Ovary (tissue), 9 donors: ENCODE results near the gene ARHGDIB. TPM values are rescaled to one million over a fixed set of nuclear protein-coding genes. Genes with fewer than 3 reads are reported as not detected.

Experiments
- DNase-seq, 5 donors: peaks; one replicate each; pipeline ENCODE4 v3.0.0-alpha.2; 2019 to 2020
- H3K27ac ChIP-seq, 2 donors: fragments of 200-600 bp; one replicate each; pipeline versions ENCODE4 v1.5.1 to v1.8.0; 2019 to 2022
- H3K27me3 ChIP-seq: fragments of 200-600 bp; one replicate; pipeline ENCODE4 v1.8.0; 2022
- H3K36me3 ChIP-seq: fragments of 200-600 bp; sonication (generic); one replicate; pipeline ENCODE4 v1.5.1; 2019
- H3K4me1 ChIP-seq: one replicate; pipeline ENCODE4 v1.8.1; 2013; ENCODE audit warnings: mild to moderate bottlenecking, moderate library complexity; ENCODE audit not compliant: insufficient read depth
- H3K4me3 ChIP-seq: fragments of 200-600 bp; sonication (generic); one replicate; pipeline ENCODE4 v1.5.1; 2017
- H3K9me3 ChIP-seq, 2 donors: fragments of 200-600 bp in 1 of 2; sonication (generic) in 1 of 2; one replicate each; pipeline versions ENCODE4 v1.5.1 to v1.8.1; 2013 to 2019; ENCODE audit warnings: mild to moderate bottlenecking in 1 of 2, moderate library complexity in 1 of 2
- CTCF ChIP-seq, 3 donors: fragments of 450-650 bp in 2 of 3; fragments of 200-600 bp in 1 of 3; IDR thresholded peaks; one replicate each; pipeline versions ENCODE4 v1.5.1 to v1.8.0; 2016 to 2022; ENCODE audit warnings: antibody characterized with exemption in 3 of 3, mild to moderate bottlenecking in 1 of 3
- EP300 ChIP-seq: sonication (generic); formaldehyde crosslinking; IDR thresholded peaks from one replicate; pipeline ENCODE4 v1.6.1; 2017; ENCODE audit warnings: antibody characterized with exemption
- POLR2A ChIP-seq: fragments of 450-650 bp; IDR thresholded peaks from one replicate; pipeline ENCODE4 v1.6.1; 2017; ENCODE audit warnings: antibody characterized with exemption, mild to moderate bottlenecking, moderate library complexity
- WGBS, 3 donors: extraction: QIAGEN DNeasy Blood & Tissue Kit in 1 of 3; methylation state at CpG; one replicate each; pipeline versions ENCODE4 v1.1.5 to v1.1.7; 2013 to 2017; 5-methylcytosine and 5-hydroxymethylcytosine counted together
- intact Hi-C, 4 donors: fragments of 100-400 bp; cut with DNase I; formaldehyde crosslinking; loops; one replicate each; pipeline versions ENCODE4 v1.11.0 to v1.15.1; 2022 to 2023
- polyA plus RNA-seq, 2 donors: library from polyadenylated mRNA; stranded (reverse); fragments of 200-250 nt in 1 of 2; fragments of 350-450 nt in 1 of 2; fragmentation: Illumina TruSeq in 1 of 2; extraction: RNeasy Lipid Tissue Mini Kit (QIAGEN cat#74804) in 1 of 2; gene quantifications; one replicate each; pipeline ENCODE4 v1.2.3, GENCODE V29; 2013 to 2014
- total RNA-seq, 7 donors: library from RNA; depleted of rRNA in 2 of 7; stranded (reverse); fragments of >200 nt in 2 of 7; fragmentation: NEBNext Ultra II Directional in 3 of 7; extraction: Animal tissue kit (Norgen Biotek cat#: 25700) in 3 of 7; gene quantifications; one replicate each; pipeline versions ENCODE4 v1.1.0 to v1.2.4, GENCODE V29; 2016 to 2023
- donor health status: DM: no; HTN: no; CAD: no; lungs with moderate emphysema.
- donor health status: DM: no; HTN: no; CAD: no.
- donor health status: Bipolar disorder and iron deficiency.
- donor health status: DM: yes; HTN: yes; CAD: no.
- donor health status: DM: no; HTN: no; CAD: no.
- donor health status: DM: yes; HTN: yes; CAD: no.

ARHGDIB gene
- total and polyA plus RNA-seq, 9 donors, result 16.0 to 212 (median 36.6) TPM

- peak in 1 of 5 donors; percentile 42 for DNase-seq
- TF ChIP-seq CTCF (IDR thresholded peaks at IDR 0.05) (no peak), EP300 (no peak), POLR2A (no peak)
- Histone ChIP-seq H3K27me3 (no peaks in the 10 kb centered on the region), H3K9me3 (no peaks in the 10 kb centered on the region), H3K4me3 (no peak overlapping the region), H3K4me1 (peaks cover 3% of the 10 kb centered on the region), H3K36me3 (no peaks in the 10 kb centered on the region), H3K27ac (no peak overlapping the region)
- 32 to 40% (median 36%) methylated on average over 5 of the region's 5 CpGs for WGBS, 3 donors
- intact Hi-C loops, result loop anchor here in 1 of 4 donors (10.0 kb wide), 1 partner anchor 131 kb away; a partner anchor contains a TSS
Measured at GRCh38 chr12:14905269-14906004, 56.0 kb downstream of the ARHGDIB start.

GRCh38 chr12:14904854-14905253 is 56.5 kb downstream of the ARHGDIB start:
- H3K36me3 ChIP-seq, result no peaks in the 10 kb centered on the region
- H3K9me3 ChIP-seq, result no peaks in the 10 kb centered on the region
- DNase-seq, result no peak
- no peaks in the 10 kb centered on the region for H3K27me3 ChIP-seq
- TF ChIP-seq CTCF (IDR thresholded peaks at IDR 0.05), result no peak
- no peak for TF ChIP-seq EP300
- TF ChIP-seq POLR2A, result no peak
- no peak overlapping the region for H3K4me3 ChIP-seq
- intact Hi-C loops, result loop anchor here in 1 of 4 donors (10.0 kb wide), 1 partner anchor 130 kb away; a partner anchor contains a TSS
- 73 to 79% (median 73%) methylated on average over 8 of the region's 8 CpGs for WGBS, 3 donors
- H3K4me1 ChIP-seq, result peaks cover 3% of the 10 kb centered on the region
- H3K27ac ChIP-seq, result no peak overlapping the region

GRCh38 chr12:14903386-14904098 is 57.9 kb downstream of the ARHGDIB start:
- no peaks in the 10 kb centered on the region for H3K36me3 ChIP-seq
- H3K9me3 ChIP-seq, result no peaks in the 10 kb centered on the region
- WGBS, 3 donors, result 87 to 94% (median 94%) methylated on average over 5 of the region's 5 CpGs
- DNase-seq, result no peak
- intact Hi-C loops, result loop anchor here in 1 of 4 donors (10.0 kb wide), 1 partner anchor 129 kb away; a partner anchor contains a TSS
- H3K4me1 ChIP-seq, result peaks cover 3% of the 10 kb centered on the region
- no peak overlapping the region for H3K27ac ChIP-seq
- TF ChIP-seq CTCF (IDR thresholded peaks at IDR 0.05), result no peak
- no peak for TF ChIP-seq EP300
- no peak for TF ChIP-seq POLR2A
- no peak overlapping the region for H3K4me3 ChIP-seq
- H3K27me3 ChIP-seq, result no peaks in the 10 kb centered on the region

GRCh38 chr12:14902465-14902864 is 58.9 kb downstream of the ARHGDIB start:
- no peaks in the 10 kb centered on the region for H3K27me3 ChIP-seq
- H3K4me3 ChIP-seq, result no peak overlapping the region
- H3K4me1 ChIP-seq, result peaks cover 3% of the 10 kb centered on the region
- no peak for DNase-seq
- WGBS, 3 donors, result 33 to 43% (median 43%) methylated on average over 2 of the region's 2 CpGs
- TF ChIP-seq POLR2A (no peak), CTCF (IDR thresholded peaks at IDR 0.05) (no peak), EP300 (no peak)
- H3K36me3 ChIP-seq, result no peaks in the 10 kb centered on the region
- intact Hi-C loops, result loop anchor here in 1 of 4 donors (10.0 kb wide), 1 partner anchor 128 kb away; a partner anchor contains a TSS
- no peaks in the 10 kb centered on the region for H3K9me3 ChIP-seq
- no peak overlapping the region for H3K27ac ChIP-seq
